ENCODE data around the gene KNOP1.

The KNOP1 gene

DNA sequence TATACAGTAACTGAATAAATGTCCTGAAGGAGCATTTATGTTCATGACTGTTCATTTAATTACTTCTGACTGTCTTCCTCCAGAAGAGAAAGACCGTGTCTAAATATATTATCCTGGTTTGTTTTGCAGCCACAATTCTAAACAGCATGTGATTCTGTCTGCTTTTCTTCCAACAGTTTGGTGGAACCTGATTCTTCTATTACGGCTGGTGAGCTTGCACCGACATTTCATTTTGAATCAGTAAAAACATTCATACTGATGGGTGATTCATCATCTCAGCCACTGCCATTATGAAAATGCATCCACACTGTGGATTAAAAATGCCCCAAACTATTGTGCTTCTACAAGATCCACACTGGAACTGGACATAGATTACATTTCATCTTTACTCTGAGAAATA lies 16.9 kb downstream of the KNOP1 start:
- TF ChIP-seq CTCF (IDR thresholded peaks at IDR 0.05; ENCODE audit: low read length) (no peak), EZH2 (IDR thresholded peaks at IDR 0.05; ENCODE audit: borderline replicate concordance, low read length) (no peak)
- Histone ChIP-seq H3K27ac (ENCODE audit: low read depth, low read length, poor library complexity, severe bottlenecking) (no peak overlapping the region), H3K4me1 (ENCODE audit: insufficient read depth, low read length, severe bottlenecking) (no peaks in the 10 kb centered on the region), H3K9me2 (ENCODE audit: low read depth, low read length) (no peaks in the 10 kb centered on the region), H3K4me2 (ENCODE audit: low read length) (no peak overlapping the region), H2AFZ (ENCODE audit: low read length) (no peak overlapping the region), H3K79me2 (ENCODE audit: insufficient read depth, low read length) (no peaks in the 10 kb centered on the region), H3K9ac (ENCODE audit: low read length) (no peak overlapping the region), H3K4me3 (ENCODE audit: low read depth, low read length, poor library complexity, severe bottlenecking) (no peak overlapping the region), H3K36me3 (ENCODE audit: insufficient read depth, low read length) (peaks cover 86% of the 10 kb centered on the region), H4K20me1 (ENCODE audit: insufficient read depth, low read length) (no peaks in the 10 kb centered on the region), H3F3A (ENCODE audit: insufficient read depth, low read length) (no peaks in the 10 kb centered on the region), H3K27me3 (ENCODE audit: insufficient read depth, low read length) (no peaks in the 10 kb centered on the region), H3K9me3 (ENCODE audit: low read length) (no peaks in the 10 kb centered on the region)

GRCh38 chr16:19700319-19700781 lies 17.7 kb downstream of the KNOP1 start:
- H3K9ac ChIP-seq (ENCODE audit: low read length) = no peak overlapping the region
- peaks cover 79% of the 10 kb centered on the region for H3K36me3 ChIP-seq (ENCODE audit: insufficient read depth, low read length)

DNA sequence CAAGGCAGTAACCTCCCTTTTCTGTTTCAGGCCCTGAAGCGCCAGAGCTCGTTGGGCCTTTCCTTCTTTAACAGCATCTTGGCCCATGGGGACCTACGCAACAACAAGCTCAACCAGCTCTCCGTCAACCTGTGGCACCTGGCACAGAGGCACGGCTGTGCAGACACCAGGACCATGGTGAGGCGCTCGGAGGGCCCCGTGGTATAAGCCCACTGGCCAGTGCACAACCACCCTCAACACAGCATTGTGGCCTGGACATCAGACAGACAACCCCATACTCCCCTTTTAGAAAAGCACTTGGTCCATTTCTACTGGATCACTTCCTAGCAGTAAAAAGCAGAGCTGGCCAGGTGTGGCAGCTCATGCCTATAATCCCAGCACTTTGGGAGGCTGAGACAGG lies 18.6 kb downstream of the KNOP1 start:
- Histone ChIP-seq H3F3A (ENCODE audit: insufficient read depth, low read length) (no peaks in the 10 kb centered on the region), H3K9ac (ENCODE audit: low read length) (no peak overlapping the region), H3K4me1 (ENCODE audit: insufficient read depth, low read length, severe bottlenecking) (no peaks in the 10 kb centered on the region), H3K4me2 (ENCODE audit: low read length) (no peak overlapping the region), H4K20me1 (ENCODE audit: insufficient read depth, low read length) (no peaks in the 10 kb centered on the region), H3K9me3 (ENCODE audit: low read length) (no peaks in the 10 kb centered on the region), H3K79me2 (ENCODE audit: insufficient read depth, low read length) (no peaks in the 10 kb centered on the region), H2AFZ (ENCODE audit: low read length) (no peak overlapping the region), H3K36me3 (ENCODE audit: insufficient read depth, low read length) (peaks cover 70% of the 10 kb centered on the region), H3K27ac (ENCODE audit: low read depth, low read length, poor library complexity, severe bottlenecking) (no peak overlapping the region), H3K4me3 (ENCODE audit: low read depth, low read length, poor library complexity, severe bottlenecking) (no peak overlapping the region), H3K27me3 (ENCODE audit: insufficient read depth, low read length) (no peaks in the 10 kb centered on the region), H3K9me2 (ENCODE audit: low read depth, low read length) (no peaks in the 10 kb centered on the region)
- TF ChIP-seq EZH2 (IDR thresholded peaks at IDR 0.05; ENCODE audit: borderline replicate concordance, low read length) = no peak
- no peak for TF ChIP-seq CTCF (IDR thresholded peaks at IDR 0.05; ENCODE audit: low read length)

More at GRCh38 chr16:19700319-19700781, 17.7 kb downstream of the KNOP1 start:
- no peaks in the 10 kb centered on the region for H3K9me2 ChIP-seq (ENCODE audit: low read depth, low read length)
- no peak overlapping the region for H2AFZ ChIP-seq (ENCODE audit: low read length)
- TF ChIP-seq CTCF (IDR thresholded peaks at IDR 0.05; ENCODE audit: low read length) = no peak
- no peak for TF ChIP-seq EZH2 (IDR thresholded peaks at IDR 0.05; ENCODE audit: borderline replicate concordance, low read length)
- no peaks in the 10 kb centered on the region for H3K9me3 ChIP-seq (ENCODE audit: low read length)
- H3K27ac ChIP-seq (ENCODE audit: low read depth, low read length, poor library complexity, severe bottlenecking) = no peak overlapping the region
- no peak overlapping the region for H3K4me2 ChIP-seq (ENCODE audit: low read length)
- H3K27me3 ChIP-seq (ENCODE audit: insufficient read depth, low read length) = no peaks in the 10 kb centered on the region
- H4K20me1 ChIP-seq (ENCODE audit: insufficient read depth, low read length) = no peaks in the 10 kb centered on the region
- H3K4me1 ChIP-seq (ENCODE audit: insufficient read depth, low read length, severe bottlenecking) = no peaks in the 10 kb centered on the region
- no peaks in the 10 kb centered on the region for H3K79me2 ChIP-seq (ENCODE audit: insufficient read depth, low read length)
- H3K4me3 ChIP-seq (ENCODE audit: low read depth, low read length, poor library complexity, severe bottlenecking) = no peak overlapping the region
- no peaks in the 10 kb centered on the region for H3F3A ChIP-seq (ENCODE audit: insufficient read depth, low read length)
